ENCODE measurements around the gene TMEM200B.
"Not testable (repeated sequence)": the region's sequence is repeated elsewhere in the genome, so short reads cannot be mapped to it uniquely, and the experiment has no call there.

The TMEM200B gene

GRCh38 chr1:29108041-29108440, 15.7 kb downstream of the TMEM200B start:
- DNase-seq (ENCODE audit: low read depth in 3 of 3), result not testable (repeated sequence)

DNA sequence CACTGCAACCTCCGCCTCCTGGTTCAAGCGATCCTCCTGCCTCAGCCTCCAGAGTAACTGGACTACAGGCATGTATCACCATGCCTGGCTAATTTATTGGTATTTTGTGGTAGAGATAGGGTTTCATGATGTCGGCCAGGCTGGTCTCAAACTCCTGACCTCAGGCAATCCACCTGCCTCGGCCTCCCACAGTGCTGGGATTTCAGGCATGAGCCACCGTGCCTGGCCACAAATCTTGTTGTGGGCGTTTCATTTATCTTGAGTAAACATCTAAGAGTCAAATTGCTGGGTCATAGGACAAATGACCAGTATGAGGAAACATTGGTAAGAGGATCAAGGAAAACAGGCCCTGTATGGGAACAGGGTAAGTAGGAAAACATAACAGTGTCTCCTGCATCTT, 17.9 kb downstream of the TMEM200B start:
- no peak for DNase-seq (ENCODE audit: low read depth in 3 of 3)

DNA sequence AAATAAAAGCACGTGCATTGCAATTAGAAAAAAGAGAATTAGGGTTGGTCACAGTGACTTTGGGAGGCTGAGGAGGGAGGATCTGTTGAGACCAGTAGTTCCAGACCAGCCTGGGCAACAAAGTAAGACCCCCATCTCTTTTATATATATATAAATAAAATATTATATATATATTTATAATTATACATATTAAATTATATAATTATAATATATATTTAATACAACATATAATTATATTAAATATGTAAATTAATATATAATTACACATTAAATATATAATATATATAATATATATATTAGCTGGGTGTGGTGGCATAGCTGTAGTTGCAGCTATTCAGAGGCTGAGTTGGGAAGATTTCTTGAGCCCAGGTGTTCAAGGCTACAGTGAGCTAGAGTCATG, 23.2 kb downstream of the TMEM200B start:
- no peak for DNase-seq (ENCODE audit: low read depth in 3 of 3)

DNA sequence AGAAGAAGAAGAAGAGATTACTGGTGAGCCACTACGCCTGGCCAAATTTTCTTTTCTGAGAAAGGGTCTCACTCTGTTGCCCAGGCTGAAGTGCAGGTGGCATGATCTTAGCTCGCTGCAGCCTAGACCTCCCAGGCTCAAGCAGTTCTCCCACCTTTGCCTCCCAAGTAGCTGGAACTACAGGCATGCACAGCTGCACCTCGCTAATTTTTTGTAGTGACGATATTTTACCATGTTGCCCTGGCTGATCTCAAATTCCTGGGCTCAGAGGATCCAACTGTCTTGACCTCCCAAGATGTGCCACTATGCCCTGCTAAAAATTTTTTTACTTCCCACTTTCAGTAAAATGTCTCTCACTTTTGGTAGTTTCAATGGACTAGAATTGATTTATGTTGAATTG, 24.4 kb downstream of the TMEM200B start:
- DNase-seq (ENCODE audit: low read depth in 3 of 3), result no peak

DNA sequence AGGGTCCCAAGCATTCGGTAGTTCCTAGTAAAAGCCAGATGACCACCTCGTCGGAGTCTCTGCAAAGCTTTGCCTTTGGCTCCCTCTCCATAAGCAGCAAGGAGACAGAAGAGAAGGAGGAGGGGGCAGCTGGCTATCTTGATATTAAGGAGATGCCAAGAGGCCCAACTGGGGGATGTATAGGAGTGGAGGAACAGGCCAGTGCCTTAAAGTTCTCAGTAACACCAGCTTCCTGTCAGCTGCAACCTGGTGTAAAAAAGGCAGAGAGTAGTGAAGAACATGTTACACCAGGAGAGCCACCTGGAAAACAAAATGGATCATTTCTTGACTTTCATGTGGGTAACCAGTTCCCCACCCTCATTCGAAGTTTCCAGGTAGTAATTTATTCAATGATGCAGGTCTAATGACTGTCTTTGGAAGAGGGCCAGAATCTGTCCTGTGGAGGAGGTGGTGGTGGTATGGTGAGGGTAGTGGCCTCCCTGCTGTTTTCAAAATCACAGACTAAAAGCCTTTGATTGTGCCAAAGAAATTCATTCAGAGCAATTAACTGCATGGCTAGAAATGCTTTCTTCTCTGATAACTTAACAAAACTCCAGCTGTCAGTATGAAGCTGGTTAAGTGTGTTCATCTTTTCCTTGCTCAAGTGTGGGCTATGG, 27.3 kb downstream of the TMEM200B start:
- no peak for DNase-seq (ENCODE audit: low read depth in 3 of 3)

DNA sequence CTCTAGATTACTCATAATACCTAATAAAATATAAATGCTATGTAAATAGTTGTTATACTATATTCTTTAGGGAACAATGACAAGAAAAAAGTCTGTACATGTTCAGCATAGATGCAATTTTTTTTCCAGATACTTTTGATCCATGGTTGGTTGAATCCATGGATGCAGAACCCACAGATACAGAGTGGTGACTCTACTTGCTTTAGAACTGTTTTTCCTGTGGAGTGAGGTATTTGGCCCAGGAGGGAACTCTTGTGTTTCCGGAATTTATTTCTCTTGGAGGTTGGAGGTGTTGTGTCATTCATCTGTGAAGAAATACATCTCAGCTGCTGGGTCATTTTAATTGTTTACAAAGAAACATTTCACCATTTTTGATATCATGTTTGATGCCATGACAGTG, 28.7 kb downstream of the TMEM200B start:
- no peak for DNase-seq (ENCODE audit: low read depth in 3 of 3)

DNA sequence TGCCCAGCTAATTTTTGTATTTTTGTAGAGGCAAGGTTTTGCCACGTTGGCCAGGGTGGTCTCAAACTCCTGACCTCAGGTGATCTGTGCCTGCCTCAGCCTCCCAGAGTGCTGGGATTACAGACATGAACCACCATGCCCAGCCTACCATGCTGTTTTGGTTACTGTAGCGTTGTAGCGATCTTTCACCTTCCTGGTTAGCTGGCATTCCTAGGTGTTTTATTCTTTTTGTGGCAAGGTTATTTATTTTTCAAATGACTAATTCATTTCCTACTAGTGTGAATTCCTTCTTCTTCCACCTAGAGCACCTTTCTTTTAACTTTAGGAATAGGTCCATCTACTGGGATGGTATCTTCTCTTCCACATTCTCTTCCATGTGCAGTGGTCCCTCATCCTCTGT, 29.3 kb downstream of the TMEM200B start:
- DNase-seq (ENCODE audit: low read depth in 3 of 3), result no peak

- DNase-seq (ENCODE audit: low read depth in 3 of 3), result not testable (repeated sequence)
These were observed 31.0 kb downstream of the TMEM200B start for GRCh38 chr1:29092704-29093103.

GRCh38 chr1:29090937-29091618, 32.6 kb downstream of the TMEM200B start:
- DNase-seq (ENCODE audit: low read depth in 3 of 3), result no peak

DNA sequence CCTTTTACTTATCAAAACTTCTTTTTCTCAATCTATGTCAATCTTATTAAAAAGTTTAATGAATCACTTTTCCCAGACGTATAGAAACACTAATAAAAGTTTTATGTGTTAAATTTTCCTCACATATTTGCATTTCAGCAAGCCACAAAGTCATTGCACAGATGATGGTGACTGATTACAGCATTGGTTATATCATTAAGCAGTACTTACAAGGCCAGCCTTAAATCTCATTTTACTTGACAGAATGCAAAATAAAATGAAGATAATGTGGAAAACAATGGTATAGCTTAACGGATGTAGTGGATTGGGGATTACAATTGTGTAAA, 39.5 kb downstream of the TMEM200B start:
- no peak for DNase-seq (ENCODE audit: low read depth in 3 of 3)

DNA sequence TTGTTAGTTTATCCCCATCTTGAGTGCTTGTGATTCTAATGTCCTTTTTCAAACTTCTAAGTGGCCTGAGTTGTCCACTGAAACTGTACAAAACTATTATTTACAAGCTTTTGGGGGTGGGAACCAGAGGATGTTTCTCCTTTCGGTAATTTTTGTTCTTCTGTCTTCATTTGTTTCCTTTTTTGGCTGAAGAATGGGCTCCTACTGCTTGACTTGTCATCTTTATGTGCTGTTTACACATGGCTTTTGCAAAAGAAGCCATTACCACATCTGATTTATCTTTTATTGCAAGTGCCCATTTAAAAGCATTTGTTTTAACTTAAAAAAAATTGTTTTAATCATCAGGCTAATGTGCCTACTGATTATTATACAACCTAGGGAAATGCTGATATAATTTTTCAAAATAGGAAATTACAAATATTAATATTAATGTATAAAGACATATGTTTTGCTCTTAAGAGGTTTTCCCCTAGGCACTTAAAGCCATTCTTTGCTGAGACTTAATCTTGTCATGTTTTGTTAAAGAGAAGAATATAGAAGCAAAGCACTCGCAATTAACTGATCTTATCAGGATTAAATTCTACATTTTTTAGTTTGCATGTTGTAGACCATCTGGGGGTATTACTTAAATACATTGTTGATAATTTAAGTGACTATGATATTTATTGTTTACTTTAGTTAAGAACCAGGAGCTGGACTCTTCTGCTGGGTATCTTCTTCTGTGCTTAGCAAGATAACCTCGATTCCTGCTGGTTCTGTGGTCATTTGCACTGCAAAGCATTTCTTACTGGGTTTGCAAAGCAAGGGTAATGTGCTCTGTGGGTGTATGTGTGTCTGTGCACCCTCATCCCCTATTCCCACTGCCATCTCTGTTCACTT, 40.1 kb downstream of the TMEM200B start:
- DNase-seq (ENCODE audit: low read depth in 3 of 3), result no peak

- no peak for DNase-seq (ENCODE audit: low read depth in 3 of 3)
These were observed 41.2 kb downstream of the TMEM200B start for GRCh38 chr1:29082519-29082918.

- DNase-seq (ENCODE audit: low read depth in 3 of 3), result no peak
These were observed 42.5 kb downstream of the TMEM200B start for GRCh38 chr1:29081201-29081600.

- DNase-seq (ENCODE audit: low read depth in 3 of 3), result not testable (repeated sequence)
These were observed 43.6 kb downstream of the TMEM200B start for GRCh38 chr1:29079916-29080629.

GRCh38 chr1:29077155-29077554, 46.5 kb downstream of the TMEM200B start:
- DNase-seq (ENCODE audit: low read depth in 3 of 3), result no peak
